ENCODE measurements around the gene GLG1. TPM values are rescaled to one million over a fixed set of nuclear protein-coding genes. Genes with fewer than 3 reads are reported as not detected.

Gene GLG1
- total RNA-seq, 4 donors from 2014 or later = 90.0 to 153 (median 113) TPM

DNA sequence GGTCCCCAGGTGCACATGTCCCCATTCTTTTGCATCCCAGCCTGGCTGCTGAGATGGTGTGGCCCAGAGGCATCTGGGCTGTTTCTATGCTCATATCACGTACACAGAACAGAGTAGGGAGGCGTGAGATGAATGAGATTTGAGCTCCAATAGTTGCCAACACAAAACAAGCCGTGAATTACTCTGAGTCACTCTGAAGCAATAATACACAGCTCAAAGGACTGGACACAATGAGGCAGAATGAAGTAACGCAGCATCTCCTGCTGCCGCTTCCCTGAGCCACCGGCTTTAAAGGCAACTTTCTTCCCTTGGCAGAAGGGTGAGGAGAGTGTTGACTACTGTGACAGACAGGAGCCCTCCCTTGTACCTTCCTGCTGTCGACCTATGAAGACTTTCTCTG is 151.7 kb downstream of the GLG1 start:
- Histone ChIP-seq H3K27me3 (no peaks in the 10 kb centered on the region), H3K4me3 (no peak overlapping the region), H3K9me3 (no peaks in the 10 kb centered on the region), H3K27ac (peak overlapping the region in 2 of 4 donors; percentile 34 to 81), H3K36me3 (peaks cover 0 to 85% (median 0%) of the 10 kb centered on the region in 3 donors), H3K4me1 (peaks cover 0 to 5% (median 0%) of the 10 kb centered on the region in 4 donors)
- TF ChIP-seq, protein P1, sequence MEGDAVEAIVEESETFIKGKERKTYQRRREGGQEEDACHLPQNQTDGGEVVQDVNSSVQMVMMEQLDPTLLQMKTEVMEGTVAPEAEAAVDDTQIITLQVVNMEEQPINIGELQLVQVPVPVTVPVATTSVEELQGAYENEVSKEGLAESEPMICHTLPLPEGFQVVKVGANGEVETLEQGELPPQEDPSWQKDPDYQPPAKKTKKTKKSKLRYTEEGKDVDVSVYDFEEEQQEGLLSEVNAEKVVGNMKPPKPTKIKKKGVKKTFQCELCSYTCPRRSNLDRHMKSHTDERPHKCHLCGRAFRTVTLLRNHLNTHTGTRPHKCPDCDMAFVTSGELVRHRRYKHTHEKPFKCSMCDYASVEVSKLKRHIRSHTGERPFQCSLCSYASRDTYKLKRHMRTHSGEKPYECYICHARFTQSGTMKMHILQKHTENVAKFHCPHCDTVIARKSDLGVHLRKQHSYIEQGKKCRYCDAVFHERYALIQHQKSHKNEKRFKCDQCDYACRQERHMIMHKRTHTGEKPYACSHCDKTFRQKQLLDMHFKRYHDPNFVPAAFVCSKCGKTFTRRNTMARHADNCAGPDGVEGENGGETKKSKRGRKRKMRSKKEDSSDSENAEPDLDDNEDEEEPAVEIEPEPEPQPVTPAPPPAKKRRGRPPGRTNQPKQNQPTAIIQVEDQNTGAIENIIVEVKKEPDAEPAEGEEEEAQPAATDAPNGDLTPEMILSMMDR (IDR thresholded peaks at IDR 0.05) = no peak
- TF ChIP-seq POLR2A (IDR thresholded peaks at IDR 0.05) = no peak
- DNase-seq = peak in 1 of 3 donors; percentile 48

DNA sequence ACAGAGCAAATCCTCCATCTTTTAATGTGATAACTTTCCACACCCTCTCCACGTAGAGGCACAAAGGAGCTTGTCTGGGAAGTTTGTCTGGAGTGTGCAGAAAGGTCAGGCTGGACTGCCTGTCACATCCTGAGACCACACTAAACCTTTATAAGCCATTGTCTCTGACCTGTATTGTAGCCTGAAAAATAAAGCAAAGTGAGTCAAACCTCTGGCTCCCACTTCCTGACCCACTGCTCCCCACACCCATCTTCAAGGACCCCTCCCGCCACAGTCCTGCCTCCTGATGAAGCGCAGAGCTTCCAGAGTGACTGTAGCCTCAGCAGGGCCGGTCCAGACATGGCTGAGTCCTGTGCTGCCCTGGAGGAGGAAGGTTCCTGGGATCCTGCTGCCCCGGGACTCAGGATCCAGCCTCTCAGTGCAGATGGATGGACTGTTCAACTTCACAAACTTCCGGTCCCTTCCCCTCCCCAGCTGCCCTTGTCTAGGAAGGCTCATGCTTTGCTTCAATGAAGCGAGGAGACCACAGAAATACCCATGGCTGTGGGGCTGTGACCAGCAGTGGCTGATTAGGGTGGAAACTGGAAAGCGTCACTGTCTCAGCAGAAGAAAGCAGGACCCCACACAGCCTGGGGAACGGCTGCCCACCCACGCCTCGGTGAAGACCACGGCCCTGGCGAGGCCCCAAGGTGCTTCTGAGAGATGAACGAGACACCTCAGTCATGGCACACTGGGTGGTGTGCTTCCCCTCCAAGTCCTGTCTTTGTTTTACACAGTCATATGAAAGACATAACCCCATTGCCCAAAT is 154.8 kb downstream of the GLG1 start:
- TF ChIP-seq, protein P1 (IDR thresholded peaks at IDR 0.05) = no peak
- no peak for TF ChIP-seq POLR2A (IDR thresholded peaks at IDR 0.05)
- Histone ChIP-seq H3K36me3 (peaks cover 0 to 56% (median 0%) of the 10 kb centered on the region in 3 donors), H3K4me1 (peaks cover 0 to 28% (median 2%) of the 10 kb centered on the region in 4 donors), H3K4me3 (no peak overlapping the region), H3K27ac (no peak overlapping the region), H3K9me3 (no peaks in the 10 kb centered on the region), H3K27me3 (no peaks in the 10 kb centered on the region)
- DNase-seq = peak in 1 of 3 donors; percentile 40

DNA sequence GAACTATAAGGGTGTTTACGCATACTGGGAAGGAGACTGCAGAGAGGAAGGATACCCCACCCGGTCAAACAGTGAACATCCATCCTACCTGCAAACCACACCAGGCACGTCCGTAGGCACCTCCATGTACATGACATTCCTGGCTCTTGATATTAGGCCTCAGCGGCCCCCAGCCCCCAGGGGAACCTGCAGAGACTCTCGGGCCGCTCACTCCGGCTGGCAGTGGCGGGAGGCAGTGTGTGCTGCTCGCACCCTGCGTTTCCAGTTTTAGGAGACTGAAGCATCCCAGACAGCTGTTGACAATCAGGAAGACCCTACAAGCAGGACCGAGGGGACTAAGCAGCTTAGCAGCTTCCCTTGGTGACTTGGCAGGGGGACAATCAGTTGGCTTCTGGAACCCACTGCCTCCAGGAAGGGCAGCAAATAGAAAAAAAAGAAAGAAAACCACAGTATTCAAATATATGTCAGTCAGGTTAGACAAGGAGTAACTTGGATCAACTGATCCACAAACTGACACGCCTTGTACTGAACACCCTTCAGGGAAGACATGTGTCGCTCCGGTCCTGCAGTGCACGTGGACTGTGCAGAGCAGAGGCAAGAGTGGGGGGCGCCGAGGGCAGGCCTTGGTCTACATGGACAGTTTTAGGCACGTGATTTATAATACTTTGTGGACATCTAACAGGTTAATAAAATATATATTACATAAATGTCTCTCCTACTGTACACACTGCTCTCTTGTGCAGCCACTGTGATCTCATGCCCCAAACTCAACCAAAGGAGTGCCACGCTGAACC is 155.8 kb downstream of the GLG1 start:
- TF ChIP-seq POLR2A (IDR thresholded peaks at IDR 0.05) = no peak
- TF ChIP-seq, protein P1 (IDR thresholded peaks at IDR 0.05) = no peak
- no peak for DNase-seq
- no peaks in the 10 kb centered on the region for H3K9me3 ChIP-seq
- H3K36me3 ChIP-seq = peaks cover 0 to 46% (median 0%) of the 10 kb centered on the region in 3 donors
- H3K4me1 ChIP-seq = peaks cover 0 to 28% (median 2%) of the 10 kb centered on the region in 4 donors
- H3K4me3 ChIP-seq = no peak overlapping the region
- no peaks in the 10 kb centered on the region for H3K27me3 ChIP-seq
- H3K27ac ChIP-seq = peak overlapping the region in 1 of 4 donors; percentile 89

DNA sequence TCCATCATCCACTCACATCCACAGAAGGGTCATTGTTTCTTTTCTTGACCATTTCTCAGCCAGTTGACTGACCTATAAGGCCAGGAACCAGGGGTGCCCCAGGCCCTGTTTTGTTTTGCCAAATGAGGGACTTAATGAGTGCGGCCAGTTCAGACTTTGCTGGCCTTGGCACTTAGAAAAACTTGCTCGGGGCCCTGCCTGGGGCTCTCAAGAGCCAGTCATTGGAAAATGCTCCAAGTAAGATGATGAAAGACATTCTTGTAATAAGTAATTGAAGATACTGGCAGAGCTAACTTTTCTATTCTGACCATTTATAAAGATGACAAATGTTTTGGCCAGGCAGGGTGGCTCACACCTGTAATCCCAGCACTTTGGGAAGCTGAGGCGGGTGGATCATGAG is 156.7 kb downstream of the GLG1 start:
- DNase-seq = no peak
- Histone ChIP-seq H3K36me3 (peaks cover 0 to 36% (median 0%) of the 10 kb centered on the region in 3 donors), H3K4me3 (no peak overlapping the region), H3K4me1 (peaks cover 0 to 28% (median 2%) of the 10 kb centered on the region in 4 donors), H3K27me3 (no peaks in the 10 kb centered on the region), H3K27ac (peak overlapping the region in 3 of 4 donors; percentile 66 to 94 (median 89)), H3K9me3 (no peaks in the 10 kb centered on the region)
- no peak for TF ChIP-seq POLR2A (IDR thresholded peaks at IDR 0.05)
- TF ChIP-seq, protein P1 (IDR thresholded peaks at IDR 0.05) = no peak

DNA sequence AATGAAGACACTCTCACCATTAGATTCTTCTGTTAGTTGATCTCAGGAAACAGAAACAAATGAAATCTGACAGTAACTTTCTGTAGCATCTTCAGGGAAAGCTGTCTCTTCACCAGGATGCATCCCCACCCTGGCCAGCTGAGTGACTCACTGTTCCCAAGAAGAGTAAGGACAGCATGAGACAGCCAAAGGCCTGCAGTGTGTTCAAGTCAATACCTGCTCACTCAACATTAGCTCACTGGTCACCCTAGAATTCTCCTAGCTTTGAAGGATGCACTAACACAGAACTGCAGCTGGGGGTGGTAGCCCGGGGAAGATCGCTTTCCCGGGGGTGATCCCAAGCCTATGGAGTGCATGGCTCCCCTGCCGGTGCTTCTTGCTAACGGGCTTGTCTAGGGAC is 157.4 kb downstream of the GLG1 start:
- Histone ChIP-seq H3K4me1 (peaks cover 0 to 28% (median 2%) of the 10 kb centered on the region in 4 donors), H3K27me3 (no peaks in the 10 kb centered on the region), H3K4me3 (no peak overlapping the region), H3K36me3 (peaks cover 0 to 29% (median 0%) of the 10 kb centered on the region in 3 donors), H3K27ac (peak overlapping the region; percentile 26 to 94 (median 78)), H3K9me3 (no peaks in the 10 kb centered on the region)
- TF ChIP-seq, protein P1 (IDR thresholded peaks at IDR 0.05) = peak in 1 of 6 experiments; percentile 13
- no peak for TF ChIP-seq POLR2A (IDR thresholded peaks at IDR 0.05)
- DNase-seq = peak in 2 of 3 donors; percentile 59 to 67

Measured in Peyer's patch (tissue), 4 donors.